Fibroblast of mammary gland (primary cell): ENCODE results near the gene PEX13.
A peak's percentile ranks its signal among the peaks of the same experiment; 100 is the strongest.
"Not testable (repeated sequence)": the region's sequence is repeated elsewhere in the genome, so short reads cannot be mapped to it uniquely, and the experiment has no call there.

Source experiments
- DNase-seq: peaks from one replicate; pipeline ENCODE4 v3.0.0-alpha.2; 2010; ENCODE audit warnings: low read depth
- H3K4me3 ChIP-seq: 2 replicates; pipeline ENCODE4 v1.5.1; 2011; ENCODE audit warnings: low read depth, mild to moderate bottlenecking, low read length, moderate library complexity; ENCODE audit not compliant: control insufficient read depth
- TF ChIP-seq, protein P1 (sequence below): conservative IDR thresholded peaks from 2 replicates; pipeline ENCODE4 v1.5.1; 2011; ENCODE audit warnings: low read depth, low read length, inconsistent platforms; ENCODE audit not compliant: control insufficient read depth, insufficient read depth

The PEX13 gene

DNA sequence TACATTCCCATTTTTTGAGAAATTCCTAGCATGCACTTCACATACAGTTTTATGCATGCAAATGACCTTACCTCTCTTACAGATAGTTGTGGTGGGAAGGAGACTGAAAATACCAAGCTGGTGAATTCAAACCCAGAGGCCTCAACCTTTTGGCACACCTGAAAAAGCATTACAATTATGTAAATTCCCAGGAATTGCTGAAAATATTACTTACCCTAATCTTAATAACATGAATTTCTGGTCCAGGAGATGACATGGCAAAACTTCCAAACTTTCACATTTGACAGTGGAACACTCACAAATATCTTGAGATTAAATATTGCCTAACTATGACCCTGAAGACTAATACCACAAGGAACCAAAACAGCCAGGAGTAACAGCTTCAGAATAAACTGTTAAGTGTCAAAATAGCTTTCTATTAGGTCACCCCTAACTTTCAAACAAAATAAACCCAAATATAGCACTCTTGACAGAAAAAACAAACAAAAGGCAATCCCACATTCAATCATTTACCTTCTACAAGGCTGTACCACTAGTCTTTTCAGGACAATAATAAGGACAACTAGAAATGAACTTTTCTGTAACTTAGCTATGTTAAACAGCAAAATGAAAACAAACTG is 10.9 kb upstream of the PEX13 start:
- TF ChIP-seq, protein P1, sequence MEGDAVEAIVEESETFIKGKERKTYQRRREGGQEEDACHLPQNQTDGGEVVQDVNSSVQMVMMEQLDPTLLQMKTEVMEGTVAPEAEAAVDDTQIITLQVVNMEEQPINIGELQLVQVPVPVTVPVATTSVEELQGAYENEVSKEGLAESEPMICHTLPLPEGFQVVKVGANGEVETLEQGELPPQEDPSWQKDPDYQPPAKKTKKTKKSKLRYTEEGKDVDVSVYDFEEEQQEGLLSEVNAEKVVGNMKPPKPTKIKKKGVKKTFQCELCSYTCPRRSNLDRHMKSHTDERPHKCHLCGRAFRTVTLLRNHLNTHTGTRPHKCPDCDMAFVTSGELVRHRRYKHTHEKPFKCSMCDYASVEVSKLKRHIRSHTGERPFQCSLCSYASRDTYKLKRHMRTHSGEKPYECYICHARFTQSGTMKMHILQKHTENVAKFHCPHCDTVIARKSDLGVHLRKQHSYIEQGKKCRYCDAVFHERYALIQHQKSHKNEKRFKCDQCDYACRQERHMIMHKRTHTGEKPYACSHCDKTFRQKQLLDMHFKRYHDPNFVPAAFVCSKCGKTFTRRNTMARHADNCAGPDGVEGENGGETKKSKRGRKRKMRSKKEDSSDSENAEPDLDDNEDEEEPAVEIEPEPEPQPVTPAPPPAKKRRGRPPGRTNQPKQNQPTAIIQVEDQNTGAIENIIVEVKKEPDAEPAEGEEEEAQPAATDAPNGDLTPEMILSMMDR: no peak
- no peak for DNase-seq
- H3K4me3 ChIP-seq: no peak overlapping the region

DNA sequence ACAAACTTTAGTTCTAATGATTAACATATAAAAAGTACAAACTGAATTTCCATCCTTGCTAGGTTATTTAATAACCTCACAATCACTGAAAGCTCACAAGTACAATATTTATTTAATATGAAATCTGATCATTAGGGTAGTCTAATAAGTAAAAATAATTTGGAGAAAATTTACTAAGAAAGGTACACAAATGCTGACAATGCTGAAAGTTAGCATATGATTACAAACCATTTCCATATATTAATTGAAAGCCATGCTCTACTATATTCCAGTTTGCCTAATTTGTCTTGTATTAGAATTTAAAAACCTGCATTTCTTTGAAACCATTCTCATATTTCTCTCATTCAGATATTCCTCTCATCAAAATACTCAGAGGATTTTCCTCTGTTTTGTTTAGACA is 8.2 kb upstream of the PEX13 start:
- DNase-seq: no peak
- TF ChIP-seq, protein P1: no peak
- H3K4me3 ChIP-seq: no peak overlapping the region

DNA sequence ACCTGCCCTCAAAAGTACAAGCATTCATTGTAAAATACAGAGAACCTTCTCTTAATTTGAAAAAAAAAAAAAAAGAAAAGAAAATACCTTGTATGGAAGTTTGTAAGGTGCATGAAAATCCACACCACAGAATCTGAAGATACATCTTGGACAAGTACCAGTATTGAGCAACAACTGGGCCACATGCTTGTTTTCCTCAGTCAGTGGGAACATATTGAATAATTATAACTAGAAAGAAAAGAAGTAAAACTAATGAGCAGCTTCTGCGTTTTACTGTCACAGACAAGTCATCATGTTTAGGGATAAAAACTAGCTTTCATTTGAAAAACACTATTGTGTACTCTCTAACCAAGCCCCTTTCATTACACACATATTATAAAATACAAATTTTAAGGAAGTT is 5.8 kb upstream of the PEX13 start:
- H3K4me3 ChIP-seq: no peak overlapping the region
- TF ChIP-seq, protein P1: no peak
- peak; percentile 69 for DNase-seq

DNA sequence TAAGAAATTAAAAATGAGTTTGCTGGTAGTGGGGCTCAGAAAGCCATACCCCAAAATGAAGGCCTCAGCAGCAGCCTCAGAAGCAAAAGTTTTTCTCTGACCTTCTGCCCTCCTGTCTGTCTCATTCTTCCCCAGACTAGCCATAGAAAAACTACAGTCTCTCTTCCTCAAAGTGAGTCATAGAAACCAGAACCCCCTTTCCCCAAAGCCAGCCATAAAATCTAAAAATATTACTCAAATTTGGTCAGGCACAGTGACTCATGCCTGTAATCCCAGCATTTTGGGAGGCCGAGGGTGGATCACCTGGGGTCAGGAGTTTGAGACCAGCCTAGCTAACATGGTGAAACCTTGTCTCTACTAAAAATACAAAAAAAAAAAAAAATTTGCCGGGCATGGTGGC is 5.2 kb upstream of the PEX13 start:
- DNase-seq: peak; percentile 82
- H3K4me3 ChIP-seq: not testable (repeated sequence)

DNA sequence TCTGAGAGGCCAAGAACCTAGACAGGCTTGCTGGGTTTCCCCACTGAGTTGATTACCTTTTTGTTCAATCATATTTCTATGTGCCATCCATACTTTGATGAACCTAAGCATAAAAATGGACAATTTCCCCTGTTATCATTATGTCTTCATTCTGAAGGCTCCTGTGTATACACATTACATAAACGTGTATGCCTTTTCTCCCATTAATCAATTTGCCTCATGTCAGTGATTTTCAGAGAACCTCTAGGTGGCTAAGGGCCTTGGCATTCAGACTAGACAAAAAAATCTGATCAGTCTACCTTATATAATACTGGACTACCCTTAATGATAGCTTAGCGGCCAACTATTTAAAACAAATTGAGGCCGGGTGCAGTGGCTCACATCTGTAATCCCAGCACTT is 4.1 kb upstream of the PEX13 start:
- H3K4me3 ChIP-seq: no peak overlapping the region
- TF ChIP-seq, protein P1: no peak
- no peak for DNase-seq

DNA sequence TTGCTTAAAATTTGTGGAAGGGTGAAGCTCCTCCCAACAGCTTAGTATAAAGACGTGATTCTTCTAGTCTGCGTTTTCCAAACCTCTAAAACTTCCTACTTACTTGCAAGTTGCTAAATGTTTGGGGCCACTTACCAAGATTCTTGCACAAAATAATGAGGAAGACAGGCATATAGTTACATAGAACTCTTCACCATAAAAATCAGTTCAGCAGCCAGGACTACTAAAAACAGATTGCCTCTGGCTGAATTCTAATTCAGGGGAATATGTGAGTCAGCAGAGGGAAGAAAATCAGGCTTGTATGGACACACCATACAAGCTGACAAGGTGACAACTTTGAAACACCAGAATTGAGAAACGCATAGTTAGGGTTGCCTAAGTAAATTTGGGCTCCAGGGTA is 2.8 kb upstream of the PEX13 start:
- no peak for DNase-seq
- no peak overlapping the region for H3K4me3 ChIP-seq
- TF ChIP-seq, protein P1: no peak

DNA sequence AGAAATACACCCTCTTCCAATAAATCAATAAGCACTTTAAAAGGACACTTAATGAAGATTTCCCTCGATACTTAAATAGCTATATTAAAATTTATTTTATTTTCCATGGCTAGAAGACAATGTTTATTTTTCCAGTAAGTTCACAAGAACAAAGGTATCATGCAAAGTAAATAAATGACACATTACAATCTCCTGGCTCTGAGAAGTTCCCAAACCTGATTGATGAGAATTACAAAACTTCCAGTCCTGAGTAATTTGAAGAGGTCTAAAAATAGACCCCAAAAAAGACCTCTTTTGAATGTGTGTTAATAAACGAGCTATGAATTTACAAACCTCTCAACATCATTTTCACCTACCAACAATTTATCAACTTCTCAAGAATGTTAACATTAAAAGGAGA is 1.5 kb upstream of the PEX13 start:
- TF ChIP-seq, protein P1: no peak
- DNase-seq: no peak
- peak overlapping the region; percentile 83 for H3K4me3 ChIP-seq
